COLO668 (cell line): Measurements from ENCODE around the gene KRTAP5-9.
"Not testable (repeated sequence)": the region's sequence is repeated elsewhere in the genome, so short reads cannot be mapped to it uniquely, and the experiment has no call there.

Source experiments
- DNase-seq: peaks from one replicate; lab custom pipeline; 2025; ENCODE audit not compliant: unreplicated experiment; lab: John Stamatoyannopoulos, UW

KRTAP5-9 gene

DNA sequence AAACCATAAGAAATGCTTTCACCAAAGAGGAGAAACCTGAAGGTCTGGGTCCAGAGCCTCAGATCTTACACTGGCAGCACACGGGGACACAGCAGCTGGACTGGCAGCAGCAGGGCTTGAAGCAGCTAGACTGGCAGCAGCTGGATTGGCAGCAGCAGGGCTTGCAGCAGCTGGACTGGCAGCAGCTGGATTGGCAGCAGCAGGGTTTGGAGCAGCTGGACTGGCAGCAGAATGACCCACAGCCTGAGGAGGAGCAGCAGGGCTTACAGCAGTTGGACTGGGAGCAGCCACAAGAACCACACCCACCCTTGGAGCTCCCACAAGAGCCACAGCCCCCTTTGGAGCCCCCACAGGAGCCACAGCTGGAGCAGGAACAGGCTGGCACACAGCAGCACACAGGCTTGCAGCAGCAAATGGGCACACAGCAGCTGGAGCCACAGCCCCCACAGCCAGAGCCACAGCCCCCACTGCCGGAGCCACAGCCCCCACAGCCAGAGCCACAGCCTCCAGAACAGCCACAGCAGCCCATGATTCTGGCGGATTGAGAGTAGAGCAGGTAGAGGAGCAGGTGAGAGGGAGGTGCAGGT is 34.2 kb downstream of the KRTAP5-9 start, which contains the start of gene KRTAP5-11:
Gene KRTAP5-11 (minus strand): TSS at position 567 of the 587 bp plus-strand sequence. CDS start 38 bp downstream, at position 529.
- DNase-seq = no peak

DNA sequence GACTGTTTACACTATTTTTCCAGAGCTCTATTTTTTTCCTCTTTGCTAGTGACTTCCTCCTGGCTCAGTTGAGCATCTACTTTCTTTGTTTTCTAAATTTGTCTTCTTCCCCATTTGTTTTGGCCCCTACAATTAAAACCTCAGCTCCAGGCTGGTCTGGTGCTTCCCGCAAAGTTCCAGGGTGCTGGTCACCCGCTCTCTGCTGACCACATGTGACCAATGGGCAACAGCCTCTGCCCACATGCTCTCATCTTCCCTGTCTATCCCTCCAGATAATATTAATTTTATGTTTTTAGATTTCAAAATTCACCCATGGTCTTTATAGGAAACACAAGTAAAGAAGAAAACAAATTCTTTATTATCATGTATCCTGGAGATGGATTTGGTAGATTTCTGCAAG is 34.7 kb downstream of the KRTAP5-9 start:
- DNase-seq = not testable (repeated sequence)

- not testable (repeated sequence) for DNase-seq
Observed at GRCh38 chr11:71585673-71586072, 37.5 kb downstream of the KRTAP5-9 start.

- DNase-seq = not testable (repeated sequence)
Observed at GRCh38 chr11:71588314-71588713, 40.1 kb downstream of the KRTAP5-9 start.

GRCh38 chr11:71588822-71589545 is 40.8 kb downstream of the KRTAP5-9 start:
- not testable (repeated sequence) for DNase-seq

GRCh38 chr11:71589546-71589920 is 41.3 kb downstream of the KRTAP5-9 start:
- not testable (repeated sequence) for DNase-seq
